BLaER1 treated with 17β-estradiol and CSF1 and Interleukin-3, amounts not matched to agents 10 nM and 100 nM (cell line): Measurements from ENCODE around the gene ZBTB26.
"Not testable (repeated sequence)": the region's sequence is repeated elsewhere in the genome, so short reads cannot be mapped to it uniquely, and the experiment has no call there.

Experiments
- H3K27ac ChIP-seq, 11 experiments: shearing (Covaris generic); formaldehyde crosslinking; 2 replicates each; pipeline ENCODE4 v1.8.1; 2022
- H3K27me3 ChIP-seq, 11 experiments: shearing (Covaris generic); formaldehyde crosslinking; 2 replicates each; pipeline ENCODE4 v1.8.1; 2022
- H3K36me3 ChIP-seq, 11 experiments: shearing (Covaris generic); formaldehyde crosslinking; 2 replicates each; pipeline ENCODE4 v1.8.1; 2022
- H3K4me1 ChIP-seq, 10 experiments: shearing (Covaris generic); formaldehyde crosslinking; 2 replicates each; pipeline ENCODE4 v1.8.1; 2022
- H3K4me2 ChIP-seq, 11 experiments: shearing (Covaris generic); formaldehyde crosslinking; 2 replicates each; pipeline ENCODE4 v1.8.1; 2022
- H3K4me3 ChIP-seq, 10 experiments: shearing (Covaris generic); formaldehyde crosslinking; 2 replicates each; pipeline ENCODE4 v1.8.1; 2022
- H3K9ac ChIP-seq, 11 experiments: shearing (Covaris generic); formaldehyde crosslinking; 2 replicates each; pipeline ENCODE4 v1.8.1; 2022
- H3K9me3 ChIP-seq, 11 experiments: shearing (Covaris generic); formaldehyde crosslinking; replicated peaks in 1 of 11; 2 replicates each; pipeline ENCODE4 v1.8.1; 2022
- H4K20me1 ChIP-seq, 11 experiments: shearing (Covaris generic); formaldehyde crosslinking; 2 replicates each; pipeline ENCODE4 v1.8.1; 2022
- Cebpa-rat ChIP-seq, 11 experiments: shearing (Covaris generic); IDR thresholded peaks; 2 replicates each; pipeline ENCODE4 v1.8.1; 2022

Gene ZBTB26

GRCh38 chr9:122883125-122883524, 48.2 kb downstream of the ZBTB26 start:
- Histone ChIP-seq H4K20me1 (peaks cover 0 to 14% (median 0%) of the 10 kb centered on the region in 11 experiments; a peak in 1 of 22 replicates), H3K27me3 (no peaks in the 10 kb centered on the region), H3K27ac (no peak overlapping the region), H3K9ac (no peak overlapping the region), H3K4me1 (no peaks in the 10 kb centered on the region), H3K4me2 (no peak overlapping the region), H3K4me3 (no peak overlapping the region), H3K9me3 (no peaks in the 10 kb centered on the region), H3K36me3 (peaks cover 93 to 100% (median 97%) of the 10 kb centered on the region in 11 experiments)
- no peak for TF ChIP-seq Cebpa-rat (IDR thresholded peaks at IDR 0.05)

GRCh38 chr9:122879443-122879842, 51.9 kb downstream of the ZBTB26 start:
- no peak overlapping the region for H3K9ac ChIP-seq

GRCh38 chr9:122875523-122875922, 55.8 kb downstream of the ZBTB26 start:
- Histone ChIP-seq H3K4me1 (peaks cover 5 to 19% (median 12%) of the 10 kb centered on the region in 10 experiments; a peak in 18 of 20 replicates), H3K9ac (peak overlapping the region in 5 of 11 experiments; percentile 8 to 31 (median 15); a peak in 3 of 22 replicates), H3K9me3 (0 out of 22 replicates have a peak, but pooled peaks cover 0 to 2% (median 0%) of the 10 kb centered on the region in 11 experiments), H3K36me3 (peaks cover 98 to 100% (median 100%) of the 10 kb centered on the region in 11 experiments), H3K4me2 (peak overlapping the region in 5 of 11 experiments; percentile 6 to 27 (median 23); a peak in 8 of 22 replicates), H3K4me3 (no peak overlapping the region), H3K27ac (peak overlapping the region in 5 of 11 experiments; percentile 2 to 27 (median 10); a peak in 5 of 22 replicates), H3K27me3 (no peaks in the 10 kb centered on the region), H4K20me1 (peaks cover 0 to 22% (median 0%) of the 10 kb centered on the region in 11 experiments; a peak in 5 of 22 replicates)
- no peak for TF ChIP-seq Cebpa-rat (IDR thresholded peaks at IDR 0.05)

More at GRCh38 chr9:122879443-122879842, 51.9 kb downstream of the ZBTB26 start:
- Histone ChIP-seq H3K9me3 (no peaks in the 10 kb centered on the region), H3K4me3 (no peak overlapping the region), H4K20me1 (peaks cover 0 to 25% (median 5%) of the 10 kb centered on the region in 11 experiments; a peak in 4 of 22 replicates), H3K4me1 (peaks cover 5 to 19% (median 12%) of the 10 kb centered on the region in 10 experiments; a peak in 18 of 20 replicates), H3K27me3 (no peaks in the 10 kb centered on the region), H3K27ac (no peak overlapping the region), H3K36me3 (peaks cover 99 to 100% (median 100%) of the 10 kb centered on the region in 11 experiments), H3K4me2 (no peak overlapping the region)
- no peak for TF ChIP-seq Cebpa-rat (IDR thresholded peaks at IDR 0.05)

- H3K4me3 ChIP-seq: not testable (repeated sequence)
Observed at GRCh38 chr9:122867276-122867675, 64.0 kb downstream of the ZBTB26 start.

GRCh38 chr9:122866079-122866478, 65.2 kb downstream of the ZBTB26 start:
- no peaks in the 10 kb centered on the region for H3K27me3 ChIP-seq
- H3K27ac ChIP-seq: no peak overlapping the region
- no peak overlapping the region for H3K4me2 ChIP-seq
- H3K9me3 ChIP-seq: peaks cover 0 to 18% (median 0%) of the 10 kb centered on the region in 11 experiments; a peak in 5 of 22 replicates
- H3K36me3 ChIP-seq: peaks cover 58 to 74% (median 71%) of the 10 kb centered on the region in 11 experiments
- no peak for TF ChIP-seq Cebpa-rat (IDR thresholded peaks at IDR 0.05)
- no peaks in the 10 kb centered on the region for H4K20me1 ChIP-seq
- H3K4me1 ChIP-seq: no peaks in the 10 kb centered on the region
- H3K4me3 ChIP-seq: no peak overlapping the region
- H3K9ac ChIP-seq: no peak overlapping the region

More at GRCh38 chr9:122867276-122867675, 64.0 kb downstream of the ZBTB26 start:
- H3K9ac ChIP-seq, H3K4me2 ChIP-seq, H3K27me3 ChIP-seq, H3K4me1 ChIP-seq, H3K27ac ChIP-seq, H4K20me1 ChIP-seq: not testable (repeated sequence)
- peaks cover 64 to 74% (median 71%) of the 10 kb centered on the region in 11 experiments for H3K36me3 ChIP-seq
- H3K9me3 ChIP-seq: peaks cover 0 to 18% (median 0%) of the 10 kb centered on the region in 11 experiments; a peak in 5 of 22 replicates
